ENCODE data around the gene ZNF865.

The ZNF865 gene

GRCh38 chr19:55651236-55651635, 45.8 kb downstream of the ZNF865 start:
- in situ Hi-C loops (cut with MboI; ENCODE audit: low pct_unique_long_range_greater_than_20kb, low sequenced_read_pairs, unreplicated experiment): no loop called here
- no peak for DNase-seq (ENCODE audit: low spot score)
- TF ChIP-seq CTCF (IDR thresholded peaks at IDR 0.05; ENCODE audit: extremely low read depth, insufficient read depth, missing control alignments): no peak

- no peak for TF ChIP-seq CTCF (IDR thresholded peaks at IDR 0.05; ENCODE audit: extremely low read depth, insufficient read depth, missing control alignments)
- DNase-seq (ENCODE audit: low spot score): no peak
- in situ Hi-C loops (cut with MboI; ENCODE audit: low pct_unique_long_range_greater_than_20kb, low sequenced_read_pairs, unreplicated experiment): no loop called here
Observed at GRCh38 chr19:55652311-55653128, 47.1 kb downstream of the ZNF865 start.

GRCh38 chr19:55653651-55654322, 48.3 kb downstream of the ZNF865 start:
- in situ Hi-C loops (cut with MboI; ENCODE audit: low pct_unique_long_range_greater_than_20kb, low sequenced_read_pairs, unreplicated experiment): no loop called here
- peak; percentile 95 for DNase-seq (ENCODE audit: low spot score)
- TF ChIP-seq CTCF (IDR thresholded peaks at IDR 0.05; ENCODE audit: extremely low read depth, insufficient read depth, missing control alignments): peak; percentile 100

- in situ Hi-C loops (cut with MboI; ENCODE audit: low pct_unique_long_range_greater_than_20kb, low sequenced_read_pairs, unreplicated experiment): no loop called here
- DNase-seq (ENCODE audit: low spot score): peak; percentile 97
Observed at GRCh38 chr19:55654323-55654867, 48.9 kb downstream of the ZNF865 start.

GRCh38 chr19:55654868-55655647, 49.6 kb downstream of the ZNF865 start, which contains the start of gene U2AF2:
Gene U2AF2, plus strand, starts transcription at chr19:55655035. Its CDS starts 70 bp downstream, at chr19:55655105.
- peak; percentile 98 for DNase-seq (ENCODE audit: low spot score)
- TF ChIP-seq CTCF (IDR thresholded peaks at IDR 0.05; ENCODE audit: extremely low read depth, insufficient read depth, missing control alignments): no peak
- in situ Hi-C loops (cut with MboI; ENCODE audit: low pct_unique_long_range_greater_than_20kb, low sequenced_read_pairs, unreplicated experiment): no loop called here

More at GRCh38 chr19:55654323-55654867, 48.9 kb downstream of the ZNF865 start:
- TF ChIP-seq CTCF (IDR thresholded peaks at IDR 0.05; ENCODE audit: extremely low read depth, insufficient read depth, missing control alignments): no peak

GRCh38 chr19:55655648-55656040, 50.2 kb downstream of the ZNF865 start:
- in situ Hi-C loops (cut with MboI; ENCODE audit: low pct_unique_long_range_greater_than_20kb, low sequenced_read_pairs, unreplicated experiment): no loop called here
- DNase-seq (ENCODE audit: low spot score): no peak
- TF ChIP-seq CTCF (IDR thresholded peaks at IDR 0.05; ENCODE audit: extremely low read depth, insufficient read depth, missing control alignments): no peak

All from GM13977 (cell line).